Fibroblast of lung (primary cell): Measurements from ENCODE around the gene ZNF532. TPM values are rescaled to one million over a fixed set of nuclear protein-coding genes. Genes with fewer than 3 reads are reported as not detected.
A peak's percentile ranks its signal among the peaks of the same experiment; 100 is the strongest.

Experiments
- DNase-seq, 2 donors: peaks; one replicate each; pipeline versions ENCODE4 v3.0.0 to v3.0.0-alpha.2; 2010; ENCODE audit warnings: low read depth in 2 of 2
- H2AFZ ChIP-seq: 2 replicates; pipeline ENCODE4 v1.5.1; 2012; ENCODE audit warnings: low read length, control low read depth, inconsistent platforms
- H3K27ac ChIP-seq: 2 replicates; pipeline ENCODE4 v1.5.1; 2011; ENCODE audit warnings: low read length, control low read depth; ENCODE audit not compliant: insufficient read depth
- H3K27me3 ChIP-seq: 2 replicates; pipeline ENCODE4 v1.5.1; 2011; ENCODE audit warnings: mild to moderate bottlenecking, low read length; ENCODE audit not compliant: control insufficient read depth, insufficient read depth
- H3K36me3 ChIP-seq: 2 replicates; pipeline ENCODE4 v1.5.1; 2011; ENCODE audit warnings: low read length; ENCODE audit not compliant: control insufficient read depth, insufficient read depth
- H3K4me1 ChIP-seq: 2 replicates; pipeline ENCODE4 v1.5.1; 2011; ENCODE audit warnings: low read length; ENCODE audit not compliant: control insufficient read depth, insufficient read depth; ENCODE audit errors: extremely low read depth
- H3K4me2 ChIP-seq: 2 replicates; pipeline ENCODE4 v1.5.1; 2011; ENCODE audit warnings: low read length, control low read depth; ENCODE audit not compliant: insufficient read depth; ENCODE audit errors: extremely low read depth
- H3K4me3 ChIP-seq, 4 experiments: fragments of 200-600 bp in 1 of 4; sonication (generic) in 1 of 4; replicated peaks in 1 of 4; 2 replicates each; pipeline ENCODE4 v1.5.1; 2011 to 2016; ENCODE audit warnings: low read length in 4 of 4, low read depth in 3 of 4, mild to moderate bottlenecking in 3 of 4, control low read depth in 2 of 4, inconsistent platforms in 1 of 4, mixed read lengths in 1 of 4; ENCODE audit not compliant: insufficient read depth in 1 of 4; ENCODE audit errors: control extremely low read depth in 1 of 4
- H3K79me2 ChIP-seq: 2 replicates; pipeline ENCODE4 v1.5.1; 2012; ENCODE audit warnings: mild to moderate bottlenecking, low read length, inconsistent platforms; ENCODE audit not compliant: control insufficient read depth, insufficient read depth
- H3K9ac ChIP-seq: 2 replicates; pipeline ENCODE4 v1.5.1; 2011; ENCODE audit warnings: mild to moderate bottlenecking, low read length, control low read depth; ENCODE audit not compliant: insufficient read depth
- H3K9me3 ChIP-seq: 2 replicates; pipeline ENCODE4 v1.5.1; 2012; ENCODE audit warnings: low read depth, low read length; ENCODE audit not compliant: control insufficient read depth, insufficient read depth
- H4K20me1 ChIP-seq: 2 replicates; pipeline ENCODE4 v1.5.1; 2011; ENCODE audit warnings: low read length; ENCODE audit not compliant: control insufficient read depth, insufficient read depth; ENCODE audit errors: extremely low read depth
- CTCF ChIP-seq, 2 donors: IDR thresholded peaks in 1 of 2; conservative IDR thresholded peaks in 1 of 2; 1 replicate in 1 of 2; 2 replicates in 1 of 2; pipeline ENCODE4 v1.5.1; 2011 to 2012; ENCODE audit warnings: low read length in 2 of 2, control low read depth in 1 of 2, inconsistent platforms in 1 of 2, low read depth in 1 of 2, mild to moderate bottlenecking in 1 of 2
- EZH2 ChIP-seq: IDR thresholded peaks from 2 replicates; pipeline ENCODE4 v1.5.1; 2012; ENCODE audit warnings: low read length, control low read depth, mild to moderate bottlenecking; ENCODE audit errors: missing control alignments
- polyA plus RNA-seq, 2 donors: library from polyadenylated mRNA; depleted of rRNA in 1 of 2; stranded (reverse) in 1 of 2; unstranded in 1 of 2; fragments of >200 nt; gene quantifications; 2 replicates each; pipeline ENCODE4 v1.2.1, GENCODE V29; 2011 to 2012; ENCODE audit warnings: missing spikeins in 1 of 2
- total RNA-seq: library from RNA; depleted of rRNA; stranded (reverse); fragments of >200 nt; gene quantifications from 2 replicates; pipeline ENCODE4 v1.2.1, GENCODE V29; 2014

The ZNF532 gene
- total and polyA plus RNA-seq, 2 donors (not counting 1 experiment from before 2014, with no cell fraction given), result 57.3 to 64.6 TPM

GRCh38 chr18:58886864-58887612, 22.4 kb downstream of the ZNF532 start:
- Histone ChIP-seq H3K4me2 (peak overlapping the region; percentile 59), H3K9ac (no peak overlapping the region), H3K27me3 (no peaks in the 10 kb centered on the region), H3K27ac (peak overlapping the region; percentile 76), H3K9me3 (no peaks in the 10 kb centered on the region), H4K20me1 (no peaks in the 10 kb centered on the region), H3K36me3 (no peaks in the 10 kb centered on the region), H3K4me3 (peak overlapping the region in 1 of 4 experiments; percentile 2), H3K4me1 (peaks cover 6% of the 10 kb centered on the region), H2AFZ (peak overlapping the region; percentile 45), H3K79me2 (peaks cover 4% of the 10 kb centered on the region)
- TF ChIP-seq EZH2 (no peak), CTCF (conservative IDR thresholded peaks at IDR 0.05 in 1 of 2, IDR thresholded peaks at IDR 0.05 in 1 of 2; ENCODE audit: low read depth in 1 of 2, low read length in 2 of 2) (no peak)
- DNase-seq, result no peak

GRCh38 chr18:58887613-58887963, 22.9 kb downstream of the ZNF532 start:
- peak overlapping the region; percentile 59 for H3K4me2 ChIP-seq

GRCh38 chr18:58891776-58892175, 27.1 kb downstream of the ZNF532 start:
- H3K9ac ChIP-seq, result peak overlapping the region; percentile 69
- H3K27me3 ChIP-seq, result no peaks in the 10 kb centered on the region
- H3K9me3 ChIP-seq, result no peaks in the 10 kb centered on the region
- peak in 1 of 2 donors; percentile 39 for DNase-seq
- peak overlapping the region; percentile 80 for H2AFZ ChIP-seq
- H3K36me3 ChIP-seq, result no peaks in the 10 kb centered on the region
- H3K4me1 ChIP-seq, result peaks cover 6% of the 10 kb centered on the region
- H3K27ac ChIP-seq, result peak overlapping the region; percentile 70
- peak overlapping the region; percentile 99 for H3K4me2 ChIP-seq
- peak overlapping the region; percentile 37 to 49 (median 44) for H3K4me3 ChIP-seq
- TF ChIP-seq EZH2, result no peak
- TF ChIP-seq CTCF (conservative IDR thresholded peaks at IDR 0.05 in 1 of 2, IDR thresholded peaks at IDR 0.05 in 1 of 2; ENCODE audit: low read depth in 1 of 2, low read length in 2 of 2), result no peak
- H3K79me2 ChIP-seq, result peaks cover 9% of the 10 kb centered on the region
- no peaks in the 10 kb centered on the region for H4K20me1 ChIP-seq

More at GRCh38 chr18:58887613-58887963, 22.9 kb downstream of the ZNF532 start:
- H3K4me3 ChIP-seq, result peak overlapping the region in 1 of 4 experiments; percentile 2
- H3K36me3 ChIP-seq, result no peaks in the 10 kb centered on the region
- no peak for TF ChIP-seq CTCF (conservative IDR thresholded peaks at IDR 0.05 in 1 of 2, IDR thresholded peaks at IDR 0.05 in 1 of 2; ENCODE audit: low read depth in 1 of 2, low read length in 2 of 2)
- TF ChIP-seq EZH2, result no peak
- no peaks in the 10 kb centered on the region for H3K9me3 ChIP-seq
- H3K79me2 ChIP-seq, result peaks cover 5% of the 10 kb centered on the region
- H2AFZ ChIP-seq, result peak overlapping the region; percentile 45
- no peak overlapping the region for H3K9ac ChIP-seq
- no peaks in the 10 kb centered on the region for H3K27me3 ChIP-seq
- peak overlapping the region; percentile 76 for H3K27ac ChIP-seq
- H4K20me1 ChIP-seq, result no peaks in the 10 kb centered on the region
- peak in 1 of 2 donors; percentile 88 for DNase-seq
- peaks cover 6% of the 10 kb centered on the region for H3K4me1 ChIP-seq
